Stomach (tissue), 4 donors: ENCODE results near the gene MAK.

Experiments
- EP300 ChIP-seq: sonication (generic); formaldehyde crosslinking; IDR thresholded peaks from one replicate; pipeline ENCODE4 v1.6.1; 2017; ENCODE audit warnings: antibody characterized with exemption
- POLR2AphosphoS5 ChIP-seq, 3 donors: sonication (generic); formaldehyde crosslinking; IDR thresholded peaks; one replicate each; pipeline ENCODE4 v1.6.1; 2016; ENCODE audit warnings: antibody characterized with exemption in 3 of 3
- TF ChIP-seq, protein P1 (sequence below), 7 experiments: fragments of 450-650 bp in 4 of 7; fragments of 200-600 bp in 3 of 7; sonication (generic) in 3 of 7; IDR thresholded peaks; one replicate each; pipeline ENCODE4 v1.5.1; 2016 to 2019; ENCODE audit warnings: antibody characterized with exemption in 7 of 7, control low read depth in 2 of 7, mild to moderate bottlenecking in 1 of 7

- no peak for TF ChIP-seq POLR2AphosphoS5 (IDR thresholded peaks at IDR 0.05)
- TF ChIP-seq EP300, result no peak
- TF ChIP-seq, protein P1, sequence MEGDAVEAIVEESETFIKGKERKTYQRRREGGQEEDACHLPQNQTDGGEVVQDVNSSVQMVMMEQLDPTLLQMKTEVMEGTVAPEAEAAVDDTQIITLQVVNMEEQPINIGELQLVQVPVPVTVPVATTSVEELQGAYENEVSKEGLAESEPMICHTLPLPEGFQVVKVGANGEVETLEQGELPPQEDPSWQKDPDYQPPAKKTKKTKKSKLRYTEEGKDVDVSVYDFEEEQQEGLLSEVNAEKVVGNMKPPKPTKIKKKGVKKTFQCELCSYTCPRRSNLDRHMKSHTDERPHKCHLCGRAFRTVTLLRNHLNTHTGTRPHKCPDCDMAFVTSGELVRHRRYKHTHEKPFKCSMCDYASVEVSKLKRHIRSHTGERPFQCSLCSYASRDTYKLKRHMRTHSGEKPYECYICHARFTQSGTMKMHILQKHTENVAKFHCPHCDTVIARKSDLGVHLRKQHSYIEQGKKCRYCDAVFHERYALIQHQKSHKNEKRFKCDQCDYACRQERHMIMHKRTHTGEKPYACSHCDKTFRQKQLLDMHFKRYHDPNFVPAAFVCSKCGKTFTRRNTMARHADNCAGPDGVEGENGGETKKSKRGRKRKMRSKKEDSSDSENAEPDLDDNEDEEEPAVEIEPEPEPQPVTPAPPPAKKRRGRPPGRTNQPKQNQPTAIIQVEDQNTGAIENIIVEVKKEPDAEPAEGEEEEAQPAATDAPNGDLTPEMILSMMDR (IDR thresholded peaks at IDR 0.05), result no peak
Observed at GRCh38 chr6:10730254-10730653, 108.1 kb downstream of the MAK start.
